Neural progenitor cell (in vitro differentiated cells): ENCODE results near the gene PGBD5.

Experiments used
- EZH2 ChIP-seq: fragments of 200-600 bp; sonication (generic); IDR thresholded peaks from 2 replicates; pipeline ENCODE4 v1.6.1; 2017; ENCODE audit warnings: antibody characterized with exemption, mild to moderate bottlenecking, moderate library complexity
- EZH2phosphoT487 ChIP-seq: fragments of 200-600 bp; sonication (generic); IDR thresholded peaks from 2 replicates; pipeline ENCODE4 v1.6.1; 2017; ENCODE audit warnings: antibody characterized with exemption
- TF ChIP-seq, protein P1 (sequence below): fragments of 200-600 bp; sonication (generic); IDR thresholded peaks from 2 replicates; pipeline ENCODE4 v1.5.1; 2017; ENCODE audit warnings: antibody characterized with exemption, mild to moderate bottlenecking

DNA sequence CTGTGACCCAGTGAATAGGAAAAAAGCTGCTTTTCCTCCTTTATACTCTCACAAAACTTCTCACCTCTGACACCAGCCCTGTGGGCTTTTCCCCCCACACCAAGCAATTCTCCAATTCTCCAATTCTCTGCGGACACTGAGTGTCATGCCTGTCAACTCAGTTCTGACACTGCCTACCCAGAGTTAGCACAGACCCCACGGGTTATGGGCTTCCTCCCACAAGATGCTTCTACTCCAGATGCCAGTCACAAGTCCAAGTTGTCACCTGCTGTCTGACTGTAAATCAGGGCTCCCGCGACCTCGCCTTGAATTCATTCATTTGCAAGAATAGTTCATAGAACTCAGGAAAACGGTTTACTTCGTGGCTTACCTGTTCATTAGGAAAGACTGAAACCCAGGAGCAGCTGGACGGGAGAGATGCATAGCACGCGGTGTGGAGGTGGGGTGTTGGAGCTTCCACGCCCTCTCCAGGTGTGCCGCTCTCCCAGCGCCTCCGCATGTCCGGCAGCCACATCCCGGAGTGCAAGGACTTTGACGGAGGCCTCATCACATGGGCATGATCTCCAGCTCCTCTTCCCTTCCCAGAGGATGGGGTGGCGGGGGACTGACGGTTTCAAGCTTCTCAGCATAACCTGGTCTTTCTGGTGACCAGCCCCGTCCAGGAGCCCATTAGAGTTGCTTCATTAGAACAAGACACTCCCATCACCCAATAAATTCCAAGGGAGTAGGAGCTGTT lies 154.7 kb downstream of the PGBD5 start:
- TF ChIP-seq, protein P1, sequence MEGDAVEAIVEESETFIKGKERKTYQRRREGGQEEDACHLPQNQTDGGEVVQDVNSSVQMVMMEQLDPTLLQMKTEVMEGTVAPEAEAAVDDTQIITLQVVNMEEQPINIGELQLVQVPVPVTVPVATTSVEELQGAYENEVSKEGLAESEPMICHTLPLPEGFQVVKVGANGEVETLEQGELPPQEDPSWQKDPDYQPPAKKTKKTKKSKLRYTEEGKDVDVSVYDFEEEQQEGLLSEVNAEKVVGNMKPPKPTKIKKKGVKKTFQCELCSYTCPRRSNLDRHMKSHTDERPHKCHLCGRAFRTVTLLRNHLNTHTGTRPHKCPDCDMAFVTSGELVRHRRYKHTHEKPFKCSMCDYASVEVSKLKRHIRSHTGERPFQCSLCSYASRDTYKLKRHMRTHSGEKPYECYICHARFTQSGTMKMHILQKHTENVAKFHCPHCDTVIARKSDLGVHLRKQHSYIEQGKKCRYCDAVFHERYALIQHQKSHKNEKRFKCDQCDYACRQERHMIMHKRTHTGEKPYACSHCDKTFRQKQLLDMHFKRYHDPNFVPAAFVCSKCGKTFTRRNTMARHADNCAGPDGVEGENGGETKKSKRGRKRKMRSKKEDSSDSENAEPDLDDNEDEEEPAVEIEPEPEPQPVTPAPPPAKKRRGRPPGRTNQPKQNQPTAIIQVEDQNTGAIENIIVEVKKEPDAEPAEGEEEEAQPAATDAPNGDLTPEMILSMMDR, result no peak
- TF ChIP-seq EZH2 (no peak), EZH2phosphoT487 (no peak)
